Neural progenitor cell (in vitro differentiated cells): Measurements from ENCODE around the gene ERN1. TPM values are rescaled to one million over a fixed set of nuclear protein-coding genes. Genes with fewer than 3 reads are reported as not detected.
A peak's percentile ranks its signal among the peaks of the same experiment; 100 is the strongest.

ENCODE experiments used
- DNase-seq: peaks from one replicate; pipeline ENCODE4 v3.0.0-alpha.2; 2016; ENCODE audit warnings: low spot score
- H2AFZ ChIP-seq: fragments of 200-600 bp; sonication (generic); replicated peaks from 2 replicates; pipeline ENCODE4 v1.6.1; 2016; ENCODE audit warnings: antibody characterized with exemption
- H3F3A ChIP-seq: fragments of 200-600 bp; sonication (generic); 2 replicates; pipeline ENCODE4 v1.6.1; 2016; ENCODE audit warnings: antibody characterized with exemption, low read depth
- H3K27ac ChIP-seq: fragments of 200-600 bp; sonication (generic); 2 replicates; pipeline ENCODE4 v1.5.1; 2016; ENCODE audit warnings: mild to moderate bottlenecking
- H3K27me3 ChIP-seq: fragments of 200-600 bp; sonication (generic); 2 replicates; pipeline ENCODE4 v1.6.1; 2016; ENCODE audit warnings: mild to moderate bottlenecking, moderate library complexity
- H3K36me3 ChIP-seq: fragments of 200-600 bp; sonication (generic); 2 replicates; pipeline ENCODE4 v1.5.1; 2016
- H3K4me1 ChIP-seq: fragments of 200-600 bp; sonication (generic); 2 replicates; pipeline ENCODE4 v1.6.1; 2016; ENCODE audit warnings: mixed run types
- H3K4me2 ChIP-seq: fragments of 200-600 bp; sonication (generic); 2 replicates; pipeline ENCODE4 v1.6.1; 2016
- H3K4me3 ChIP-seq: fragments of 200-600 bp; sonication (generic); 2 replicates; pipeline ENCODE4 v1.5.1; 2016
- H3K79me2 ChIP-seq: fragments of 200-600 bp; sonication (generic); 2 replicates; pipeline ENCODE4 v1.6.1; 2016; ENCODE audit warnings: low read depth
- H3K9ac ChIP-seq: fragments of 200-600 bp; sonication (generic); 2 replicates; pipeline ENCODE4 v1.6.1; 2016
- H3K9me3 ChIP-seq: fragments of 200-600 bp; sonication (generic); 2 replicates; pipeline ENCODE4 v1.5.1; 2016; ENCODE audit warnings: low read depth
- H4K20me1 ChIP-seq: fragments of 200-600 bp; sonication (generic); 2 replicates; pipeline ENCODE4 v1.6.1; 2016; ENCODE audit warnings: low read depth
- H3K27ac Mint-ChIP-seq: 3 replicates; pipeline ENCODE4 v1.8.0; 2021; ENCODE audit warnings: mixed read lengths
- H3K27me3 Mint-ChIP-seq: 2 replicates; pipeline ENCODE4 v1.8.0; 2022; ENCODE audit warnings: low read depth, mild to moderate bottlenecking, inconsistent platforms, moderate library complexity, mixed read lengths; ENCODE audit not compliant: insufficient read depth
- H3K36me3 Mint-ChIP-seq: 3 replicates; pipeline ENCODE4 v1.8.0; 2021; ENCODE audit warnings: mixed read lengths
- H3K4me1 Mint-ChIP-seq: 3 replicates; pipeline ENCODE4 v1.8.0; 2021; ENCODE audit warnings: mixed read lengths
- H3K4me3 Mint-ChIP-seq: 3 replicates; pipeline ENCODE4 v1.8.0; 2021; ENCODE audit warnings: mild to moderate bottlenecking, moderate library complexity, mixed read lengths
- H3K9me3 Mint-ChIP-seq: 3 replicates; pipeline ENCODE4 v1.8.0; 2020; ENCODE audit warnings: mixed read lengths
- EZH2 ChIP-seq: fragments of 200-600 bp; sonication (generic); IDR thresholded peaks from 2 replicates; pipeline ENCODE4 v1.6.1; 2017; ENCODE audit warnings: antibody characterized with exemption, mild to moderate bottlenecking, moderate library complexity
- EZH2phosphoT487 ChIP-seq: fragments of 200-600 bp; sonication (generic); IDR thresholded peaks from 2 replicates; pipeline ENCODE4 v1.6.1; 2017; ENCODE audit warnings: antibody characterized with exemption
- total RNA-seq: library from RNA; depleted of rRNA; stranded (reverse); fragments of >200 nt; gene quantifications from 2 replicates; pipeline ENCODE4 v1.2.3, GENCODE V29; 2015; ENCODE audit warnings: low replicate concordance
- TF ChIP-seq, protein P1 (sequence below): fragments of 200-600 bp; sonication (generic); IDR thresholded peaks from 2 replicates; pipeline ENCODE4 v1.5.1; 2017; ENCODE audit warnings: antibody characterized with exemption, mild to moderate bottlenecking

ERN1 gene
- total RNA-seq, 1 donor from 2014 or later = 2.4 TPM

GRCh38 chr17:64103391-64104364 is 26.3 kb downstream of the ERN1 start:
- no peaks in the 10 kb centered on the region for H4K20me1 ChIP-seq
- H2AFZ ChIP-seq = no peak overlapping the region

GRCh38 chr17:64102627-64103390 is 27.1 kb downstream of the ERN1 start:
- peaks cover 6% of the 10 kb centered on the region for H3K27me3 Mint-ChIP-seq
- no peak for DNase-seq
- Histone ChIP-seq H3K79me2 (no peaks in the 10 kb centered on the region), H3K4me1 (peaks cover 11% of the 10 kb centered on the region), H3K9me3 (no peaks in the 10 kb centered on the region), H3K9ac (no peak overlapping the region), H3F3A (no peaks in the 10 kb centered on the region), H3K36me3 (no peaks in the 10 kb centered on the region), H3K27ac (no peak overlapping the region), H3K27me3 (no peaks in the 10 kb centered on the region), H4K20me1 (no peaks in the 10 kb centered on the region), H3K4me2 (no peak overlapping the region), H3K4me3 (no peak overlapping the region), H2AFZ (no peak overlapping the region)
- no peaks in the 10 kb centered on the region for H3K9me3 Mint-ChIP-seq
- H3K4me1 Mint-ChIP-seq = peaks cover 20% of the 10 kb centered on the region
- no peak overlapping the region for H3K27ac Mint-ChIP-seq
- H3K4me3 Mint-ChIP-seq = no peak overlapping the region
- no peaks in the 10 kb centered on the region for H3K36me3 Mint-ChIP-seq
- TF ChIP-seq, protein P1, sequence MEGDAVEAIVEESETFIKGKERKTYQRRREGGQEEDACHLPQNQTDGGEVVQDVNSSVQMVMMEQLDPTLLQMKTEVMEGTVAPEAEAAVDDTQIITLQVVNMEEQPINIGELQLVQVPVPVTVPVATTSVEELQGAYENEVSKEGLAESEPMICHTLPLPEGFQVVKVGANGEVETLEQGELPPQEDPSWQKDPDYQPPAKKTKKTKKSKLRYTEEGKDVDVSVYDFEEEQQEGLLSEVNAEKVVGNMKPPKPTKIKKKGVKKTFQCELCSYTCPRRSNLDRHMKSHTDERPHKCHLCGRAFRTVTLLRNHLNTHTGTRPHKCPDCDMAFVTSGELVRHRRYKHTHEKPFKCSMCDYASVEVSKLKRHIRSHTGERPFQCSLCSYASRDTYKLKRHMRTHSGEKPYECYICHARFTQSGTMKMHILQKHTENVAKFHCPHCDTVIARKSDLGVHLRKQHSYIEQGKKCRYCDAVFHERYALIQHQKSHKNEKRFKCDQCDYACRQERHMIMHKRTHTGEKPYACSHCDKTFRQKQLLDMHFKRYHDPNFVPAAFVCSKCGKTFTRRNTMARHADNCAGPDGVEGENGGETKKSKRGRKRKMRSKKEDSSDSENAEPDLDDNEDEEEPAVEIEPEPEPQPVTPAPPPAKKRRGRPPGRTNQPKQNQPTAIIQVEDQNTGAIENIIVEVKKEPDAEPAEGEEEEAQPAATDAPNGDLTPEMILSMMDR = no peak
- TF ChIP-seq EZH2 (no peak), EZH2phosphoT487 (no peak)

More at GRCh38 chr17:64103391-64104364, 26.3 kb downstream of the ERN1 start:
- no peak overlapping the region for H3K4me2 ChIP-seq
- no peak overlapping the region for H3K9ac ChIP-seq
- no peak for DNase-seq
- H3K79me2 ChIP-seq = no peaks in the 10 kb centered on the region
- Mint-ChIP-seq H3K27ac (no peak overlapping the region), H3K9me3 (no peaks in the 10 kb centered on the region), H3K4me1 (peaks cover 20% of the 10 kb centered on the region), H3K4me3 (no peak overlapping the region), H3K27me3 (peaks cover 6% of the 10 kb centered on the region), H3K36me3 (no peaks in the 10 kb centered on the region)
- no peaks in the 10 kb centered on the region for H3K9me3 ChIP-seq
- no peak overlapping the region for H3K27ac ChIP-seq
- H3K36me3 ChIP-seq = no peaks in the 10 kb centered on the region
- no peaks in the 10 kb centered on the region for H3F3A ChIP-seq
- H3K4me3 ChIP-seq = no peak overlapping the region
- no peaks in the 10 kb centered on the region for H3K27me3 ChIP-seq
- TF ChIP-seq EZH2phosphoT487 (no peak), EZH2 (no peak)
- TF ChIP-seq, protein P1 = no peak
- peaks cover 11% of the 10 kb centered on the region for H3K4me1 ChIP-seq

DNA sequence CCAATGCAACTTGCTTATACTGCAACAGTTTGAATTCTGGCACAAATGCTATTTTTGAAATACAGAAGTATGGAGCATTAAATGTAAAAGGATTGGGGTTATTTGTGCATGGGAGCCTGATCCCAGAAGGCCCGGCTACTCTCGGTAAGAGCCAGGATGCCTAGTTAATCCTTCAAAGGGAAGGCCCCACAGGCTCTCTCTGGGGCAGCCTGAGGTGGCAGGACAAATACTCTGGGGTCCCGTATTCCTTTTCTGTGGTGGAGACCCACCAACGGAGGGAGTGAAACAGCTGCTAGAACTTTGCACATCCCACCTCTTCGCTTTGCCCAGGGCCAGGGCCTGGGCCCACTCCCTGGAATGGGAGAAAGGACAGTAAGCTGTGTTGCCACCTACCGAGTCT is 30.4 kb downstream of the ERN1 start:
- Histone ChIP-seq H3K4me3 (no peak overlapping the region), H3K79me2 (no peaks in the 10 kb centered on the region), H3K9ac (no peak overlapping the region), H3K4me2 (peak overlapping the region; percentile 31), H2AFZ (peak overlapping the region; percentile 32), H4K20me1 (no peaks in the 10 kb centered on the region), H3F3A (no peaks in the 10 kb centered on the region), H3K36me3 (no peaks in the 10 kb centered on the region), H3K4me1 (peaks cover 11% of the 10 kb centered on the region), H3K27ac (no peak overlapping the region), H3K9me3 (no peaks in the 10 kb centered on the region), H3K27me3 (no peaks in the 10 kb centered on the region)
- Mint-ChIP-seq H3K36me3 (peaks cover 7% of the 10 kb centered on the region), H3K27ac (peak overlapping the region; percentile 42), H3K27me3 (peaks cover 6% of the 10 kb centered on the region), H3K4me3 (no peak overlapping the region), H3K4me1 (peaks cover 17% of the 10 kb centered on the region), H3K9me3 (no peaks in the 10 kb centered on the region)
- peak; percentile 46 for DNase-seq
- TF ChIP-seq, protein P1 = no peak
- no peak for TF ChIP-seq EZH2
- no peak for TF ChIP-seq EZH2phosphoT487
